Adrenal gland (tissue), 12 donors: ENCODE data around the gene CTXND1. TPM values are rescaled to one million over a fixed set of nuclear protein-coding genes. Genes with fewer than 3 reads are reported as not detected.

ENCODE experiments used
- DNase-seq, 7 donors: peaks; one replicate each; pipeline ENCODE4 v3.0.0-alpha.2; 2019 to 2020
- H3K27ac ChIP-seq, 5 donors: fragments of 200-600 bp; sonication (generic) in 4 of 5; 1 replicate in 3 of 5; 2 replicates in 2 of 5; pipeline versions ENCODE4 v1.5.1 to v1.8.0; 2016 to 2020; ENCODE audit warnings: mild to moderate bottlenecking in 1 of 5
- H3K27me3 ChIP-seq: fragments of 200-600 bp; 2 replicates; pipeline ENCODE4 v1.8.0; 2021
- H3K36me3 ChIP-seq, 2 donors: fragments of 200-600 bp; replicated peaks in 1 of 2; 1 replicate in 1 of 2; 2 replicates in 1 of 2; pipeline versions ENCODE4 v1.5.1 to v1.8.0; 2018 to 2022
- H3K4me1 ChIP-seq, 2 donors: fragments of 200-600 bp; replicated peaks in 1 of 2; 1 replicate in 1 of 2; 2 replicates in 1 of 2; pipeline versions ENCODE4 v1.5.1 to v1.8.0; 2018 to 2021
- H3K4me3 ChIP-seq, 4 donors: fragments of 200-600 bp; sonication (generic) in 3 of 4; one replicate each; pipeline ENCODE4 v1.5.1; 2016 to 2018
- H3K9me3 ChIP-seq, 3 donors: fragments of 200-600 bp; sonication (generic) in 1 of 3; replicated peaks in 1 of 3; 1 replicate in 2 of 3; 2 replicates in 1 of 3; pipeline versions ENCODE4 v1.5.1 to v1.8.0; 2016 to 2021
- CTCF ChIP-seq, 6 experiments: fragments of 450-650 bp in 4 of 6; fragments of 200-600 bp in 2 of 6; sonication (generic) in 1 of 6; IDR thresholded peaks; 1 replicate in 5 of 6; 2 replicates in 1 of 6; pipeline versions ENCODE4 v1.5.1 to v1.8.0; 2016 to 2021; ENCODE audit warnings: antibody characterized with exemption in 6 of 6, mild to moderate bottlenecking in 2 of 6, moderate library complexity in 1 of 6
- POLR2A ChIP-seq, 2 donors: fragments of 450-650 bp; IDR thresholded peaks; one replicate each; pipeline ENCODE4 v1.6.1; 2017; ENCODE audit warnings: antibody characterized with exemption in 2 of 2, mild to moderate bottlenecking in 2 of 2, moderate library complexity in 1 of 2
- WGBS, 4 donors: extraction: QIAGEN DNeasy Blood & Tissue Kit in 2 of 4; methylation state at CpG; one replicate each; pipeline versions ENCODE4 v1.1.5 to v1.1.7; 2013 to 2017; 5-methylcytosine and 5-hydroxymethylcytosine counted together
- intact Hi-C, 2 donors: fragments of 100-400 bp; cut with DNase I; formaldehyde crosslinking; loops; one replicate each; pipeline versions ENCODE4 v1.14.1 to v1.15.0; 2022 to 2023
- polyA plus RNA-seq, 3 donors: library from polyadenylated mRNA; stranded (reverse); fragments of 200-250 nt in 2 of 3; fragments of 350-450 nt in 1 of 3; fragmentation: Illumina TruSeq in 1 of 3; extraction: RNeasy Lipid Tissue Mini Kit (QIAGEN cat#74804) in 1 of 3; gene quantifications; one replicate each; pipeline ENCODE4 v1.2.3, GENCODE V29; 2013 to 2014
- total RNA-seq, 9 donors: library from RNA; depleted of rRNA in 4 of 9; stranded (reverse); fragments of >200 nt in 4 of 9; fragments of 120-200 nt in 1 of 9; fragmentation: NEBNext Ultra II Directional in 1 of 9; extraction: Animal tissue kit (Norgen Biotek cat#: 25700) in 1 of 9; gene quantifications; one replicate each; pipeline versions ENCODE4 v1.1.0 to v1.2.4, GENCODE V29; 2013 to 2023
- donor health status: healthy with polysubstance abuse.
- donor health status: Bipolar disorder and iron deficiency.
- donor health status: DM: yes; HTN: yes; CAD: no.
- donor health status: DM: no; HTN: no; CAD: no.
- donor health status: DM: no; HTN: no; CAD: no.
- donor health status: DM: yes; HTN: yes; CAD: no.

CTXND1 gene
- total and polyA plus RNA-seq, 12 donors: 0.55 to 17.4 (median 4.3) TPM

GRCh38 chr15:80175436-80175835, 76.6 kb downstream of the CTXND1 start:
- Histone ChIP-seq H3K27ac (peak overlapping the region in 2 of 5 donors; percentile 93), H3K4me1 (peaks cover 12 to 30% of the 10 kb centered on the region in 2 donors)
- DNase-seq: peak in 1 of 7 donors; percentile 36

GRCh38 chr15:80174017-80174746, 77.8 kb downstream of the CTXND1 start:
- H3K9me3 ChIP-seq: no peaks in the 10 kb centered on the region
- peaks cover 7 to 19% of the 10 kb centered on the region in 2 donors for H3K4me1 ChIP-seq
- peak overlapping the region; percentile 64 to 93 (median 89) for H3K27ac ChIP-seq
- DNase-seq: peak; percentile 77 to 92 (median 89)
- H3K36me3 ChIP-seq: peaks cover 0 to 20% of the 10 kb centered on the region in 2 donors
- intact Hi-C loops: loop anchor here in 1 of 2 donors (10.0 kb wide), 1 partner anchor 109 kb away; no protein-coding TSS in a partner anchor
- H3K27me3 ChIP-seq: no peaks in the 10 kb centered on the region
- TF ChIP-seq POLR2A (IDR thresholded peaks at IDR 0.05): peak in 1 of 2 donors; percentile 28
- TF ChIP-seq CTCF (IDR thresholded peaks at IDR 0.05): no peak
- WGBS, 4 donors: 54 to 58% (median 55%) methylated on average over 11 of the region's 11 CpGs
- no peak overlapping the region for H3K4me3 ChIP-seq

More at GRCh38 chr15:80175436-80175835, 76.6 kb downstream of the CTXND1 start:
- H3K4me3 ChIP-seq: no peak overlapping the region
- no peaks in the 10 kb centered on the region for H3K9me3 ChIP-seq
- WGBS, 4 donors: 90 to 95% (median 93%) methylated on average over 6 to 9 of the region's 9 CpGs
- TF ChIP-seq POLR2A (IDR thresholded peaks at IDR 0.05) (no peak), CTCF (IDR thresholded peaks at IDR 0.05) (no peak)
- no peaks in the 10 kb centered on the region for H3K27me3 ChIP-seq
- peaks cover 0 to 23% of the 10 kb centered on the region in 2 donors for H3K36me3 ChIP-seq
- intact Hi-C loops: loop anchor here in 1 of 2 donors (10.0 kb wide), 1 partner anchor 111 kb away; no protein-coding TSS in a partner anchor

GRCh38 chr15:80173022-80173759, 78.8 kb downstream of the CTXND1 start:
- H3K36me3 ChIP-seq: peaks cover 0 to 30% of the 10 kb centered on the region in 2 donors
- intact Hi-C loops: loop anchor here in 1 of 2 donors (10.0 kb wide), 1 partner anchor 108 kb away; no protein-coding TSS in a partner anchor

More at GRCh38 chr15:80173022-80173759, 78.8 kb downstream of the CTXND1 start:
- H3K27me3 ChIP-seq: no peaks in the 10 kb centered on the region
- H3K9me3 ChIP-seq: no peaks in the 10 kb centered on the region
- peak; percentile 64 to 91 (median 77) for DNase-seq
- TF ChIP-seq POLR2A (IDR thresholded peaks at IDR 0.05) (no peak), CTCF (IDR thresholded peaks at IDR 0.05) (peak; percentile 38 to 79 (median 68))
- peak overlapping the region; percentile 64 to 93 (median 89) for H3K27ac ChIP-seq
- WGBS, 4 donors: 66 to 70% (median 67%) methylated on average over 5 to 10 of the region's 10 CpGs
- no peak overlapping the region for H3K4me3 ChIP-seq
- peaks cover 7 to 18% of the 10 kb centered on the region in 2 donors for H3K4me1 ChIP-seq
